OCI-LY7 (cell line): ENCODE results near the gene COMMD1. TPM values are rescaled to one million over a fixed set of nuclear protein-coding genes. Genes with fewer than 3 reads are reported as not detected.
A peak's percentile ranks its signal among the peaks of the same experiment; 100 is the strongest.
"Not testable (repeated sequence)": the region's sequence is repeated elsewhere in the genome, so short reads cannot be mapped to it uniquely, and the experiment has no call there.

ENCODE experiments used
- BruUV-seq: library from RNA; stranded (reverse); fragments of 400-500 nt; replicated peaks from 2 replicates; lab custom pipeline; 2021; lab: Mats Ljungman, UMichigan
- CTCF ChIA-PET: fragments of 300-600 bp; sonication (Branson Sonifier 250); formaldehyde crosslinking; loops from one replicate; lab custom pipeline; 2022; ENCODE audit warnings: antibody characterized with exemption; ENCODE audit not compliant: unreplicated experiment; lab: Charles Lee
- POLR2A ChIA-PET: fragments of 300-600 bp; sonication (Branson Sonifier 250); formaldehyde crosslinking; loops from one replicate; lab custom pipeline; 2022; ENCODE audit warnings: antibody characterized with exemption; lab: Charles Lee
- DNase-seq: peaks from one replicate; pipeline ENCODE4 v3.0.0-alpha.2; 2015; ENCODE audit warnings: low spot score
- H2AFZ ChIP-seq: fragments of 200-600 bp; sonication (generic), shearing (Covaris generic); 2 replicates; pipeline ENCODE4 v1.6.1; 2014; ENCODE audit warnings: mild to moderate bottlenecking, antibody characterized with exemption, low read length, moderate library complexity
- H3K27ac ChIP-seq: fragments of 200-600 bp; sonication (generic); 2 replicates; pipeline ENCODE4 v1.5.1; 2014; ENCODE audit warnings: mixed run types, low read depth, mild to moderate bottlenecking, moderate library complexity, low read length, inconsistent platforms; ENCODE audit not compliant: poor library complexity, severe bottlenecking
- H3K36me3 ChIP-seq: fragments of 200-600 bp; sonication (generic); 2 replicates; pipeline ENCODE4 v1.6.1; 2014; ENCODE audit warnings: mild to moderate bottlenecking, antibody characterized with exemption, low read length, moderate library complexity, mixed read lengths; ENCODE audit not compliant: insufficient read depth
- H3K4me1 ChIP-seq: fragments of 200-600 bp; sonication (generic); 2 replicates; pipeline ENCODE4 v1.5.1; 2014; ENCODE audit warnings: mild to moderate bottlenecking, low read length; ENCODE audit not compliant: insufficient read depth, poor library complexity, severe bottlenecking
- H3K4me2 ChIP-seq: fragments of 200-600 bp; sonication (generic); 2 replicates; pipeline ENCODE4 v1.6.1; 2014; ENCODE audit warnings: mild to moderate bottlenecking, low read length
- H3K4me3 ChIP-seq: fragments of 200-600 bp; sonication (generic); 2 replicates; pipeline ENCODE4 v1.5.1; 2014; ENCODE audit warnings: mild to moderate bottlenecking, low read depth, low read length; ENCODE audit not compliant: poor library complexity, severe bottlenecking
- H3K79me2 ChIP-seq: fragments of 200-600 bp; sonication (generic); 2 replicates; pipeline ENCODE4 v1.6.1; 2016; ENCODE audit warnings: low read depth, mild to moderate bottlenecking, low read length, moderate library complexity, mixed read lengths; ENCODE audit not compliant: insufficient read depth
- H3K9me2 ChIP-seq: fragments of 200-600 bp; sonication (generic); 2 replicates; pipeline ENCODE4 v1.6.1; 2016; ENCODE audit warnings: mild to moderate bottlenecking, low read length, mixed read lengths; ENCODE audit not compliant: insufficient read depth
- H3K9me3 ChIP-seq: fragments of 200-600 bp; sonication (generic); 2 replicates; pipeline ENCODE4 v1.6.1; 2014; ENCODE audit warnings: mild to moderate bottlenecking, mixed run types, low read length, mixed read lengths
- H4K20me1 ChIP-seq: fragments of 200-600 bp; sonication (generic); 2 replicates; pipeline ENCODE4 v1.6.1; 2014; ENCODE audit warnings: mild to moderate bottlenecking, antibody characterized with exemption, low read length, moderate library complexity, mixed read lengths; ENCODE audit not compliant: insufficient read depth
- EZH2phosphoT487 ChIP-seq: fragments of 200-600 bp; sonication (generic); IDR thresholded peaks from 2 replicates; pipeline ENCODE4 v1.6.1; 2018; ENCODE audit warnings: low read depth, borderline replicate concordance, mild to moderate bottlenecking, mixed run types, antibody characterized with exemption, low read length, moderate library complexity, mixed read lengths
- intact Hi-C: fragments of 100-400 bp; cut with micrococcal nuclease; formaldehyde crosslinking; loops from one replicate; pipeline ENCODE4 v1.10.0; 2022; ENCODE audit not compliant: unreplicated experiment
- total RNA-seq, 2 experiments: library from RNA; depleted of rRNA in 1 of 2; stranded (reverse); fragments of >200 nt in 1 of 2; shearing (Covaris generic) in 1 of 2; gene quantifications; 2 replicates each; pipeline ENCODE4 v1.2.3, GENCODE V29; 2014 to 2022
- TF ChIP-seq, protein P1 (sequence below): fragments of 200-600 bp; sonication (generic); conservative IDR thresholded peaks from 2 replicates; pipeline ENCODE4 v1.5.1; 2014; ENCODE audit warnings: mild to moderate bottlenecking, antibody characterized with exemption, low read length, moderate library complexity, mixed read lengths

The COMMD1 gene
- total RNA-seq, 2 experiments from 2014 or later, result 22.0 to 22.1 TPM

DNA sequence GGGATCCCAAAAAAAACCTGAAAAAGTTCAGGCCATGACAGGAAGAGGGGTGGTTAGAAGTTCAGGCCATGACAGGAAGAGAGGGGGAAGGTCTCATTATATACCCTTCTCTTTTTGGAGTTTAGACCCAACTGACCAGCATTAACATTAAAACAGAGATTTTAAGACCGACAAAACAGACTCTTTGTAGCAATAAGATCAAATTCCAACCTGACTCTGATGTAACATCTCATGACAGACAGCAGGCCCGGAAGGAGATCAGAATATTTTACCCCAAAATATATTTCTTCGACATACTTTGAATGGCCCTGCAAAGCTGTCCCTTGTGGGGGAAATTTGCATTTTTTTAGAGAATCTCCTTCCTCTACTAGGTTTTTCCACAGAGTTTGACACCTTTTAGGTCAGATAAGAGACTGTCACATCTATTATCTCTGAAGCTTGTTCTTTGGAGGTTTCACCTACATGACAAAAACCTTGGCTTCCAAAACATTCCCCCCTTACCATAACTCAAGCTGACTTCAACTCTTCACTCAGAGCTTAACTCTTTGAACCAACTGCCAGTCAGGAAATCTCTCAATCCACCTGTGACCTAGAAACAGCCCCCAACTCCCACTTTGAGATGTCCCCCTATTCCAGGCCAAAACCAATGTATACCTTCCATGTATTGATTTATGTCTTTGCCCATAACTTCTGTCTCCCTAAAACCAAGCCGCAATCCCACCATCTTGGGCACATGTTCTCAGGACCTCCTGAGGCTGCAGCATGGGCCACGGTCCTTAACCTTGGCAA, 239.4 kb downstream of the COMMD1 start:
- POLR2A ChIA-PET, result interaction anchor here (0.9 to 1.7 kb wide), 4 partner anchors 10 to 150 kb away, joined by 3 to 5 read pairs (median 4); no protein-coding TSS in a partner anchor
- no peaks in the 10 kb centered on the region for H3K9me2 ChIP-seq
- H3K27ac ChIP-seq, result peak overlapping the region; percentile 65
- peaks cover 95% of the 10 kb centered on the region for H3K4me1 ChIP-seq
- TF ChIP-seq, protein P1, sequence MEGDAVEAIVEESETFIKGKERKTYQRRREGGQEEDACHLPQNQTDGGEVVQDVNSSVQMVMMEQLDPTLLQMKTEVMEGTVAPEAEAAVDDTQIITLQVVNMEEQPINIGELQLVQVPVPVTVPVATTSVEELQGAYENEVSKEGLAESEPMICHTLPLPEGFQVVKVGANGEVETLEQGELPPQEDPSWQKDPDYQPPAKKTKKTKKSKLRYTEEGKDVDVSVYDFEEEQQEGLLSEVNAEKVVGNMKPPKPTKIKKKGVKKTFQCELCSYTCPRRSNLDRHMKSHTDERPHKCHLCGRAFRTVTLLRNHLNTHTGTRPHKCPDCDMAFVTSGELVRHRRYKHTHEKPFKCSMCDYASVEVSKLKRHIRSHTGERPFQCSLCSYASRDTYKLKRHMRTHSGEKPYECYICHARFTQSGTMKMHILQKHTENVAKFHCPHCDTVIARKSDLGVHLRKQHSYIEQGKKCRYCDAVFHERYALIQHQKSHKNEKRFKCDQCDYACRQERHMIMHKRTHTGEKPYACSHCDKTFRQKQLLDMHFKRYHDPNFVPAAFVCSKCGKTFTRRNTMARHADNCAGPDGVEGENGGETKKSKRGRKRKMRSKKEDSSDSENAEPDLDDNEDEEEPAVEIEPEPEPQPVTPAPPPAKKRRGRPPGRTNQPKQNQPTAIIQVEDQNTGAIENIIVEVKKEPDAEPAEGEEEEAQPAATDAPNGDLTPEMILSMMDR, result no peak
- TF ChIP-seq EZH2phosphoT487, result no peak
- CTCF ChIA-PET, result no interaction called here
- peak; percentile 51 for DNase-seq
- no TSS peak for BruUV-seq
- intact Hi-C loops, result loop anchor here (5.0 kb wide), 1 partner anchor 108 kb away; no protein-coding TSS in a partner anchor
- no peaks in the 10 kb centered on the region for H3K36me3 ChIP-seq
- no peaks in the 10 kb centered on the region for H3K79me2 ChIP-seq
- H3K4me2 ChIP-seq, result peak overlapping the region; percentile 46
- no peaks in the 10 kb centered on the region for H3K9me3 ChIP-seq
- H3K4me3 ChIP-seq, result peak overlapping the region; percentile 13
- H2AFZ ChIP-seq, result peak overlapping the region; percentile 33; the same call in 1 of the 2 replicates
- no peaks in the 10 kb centered on the region for H4K20me1 ChIP-seq

GRCh38 chr2:62145478-62146100, 240.1 kb downstream of the COMMD1 start:
- H3K9me2 ChIP-seq, result no peaks in the 10 kb centered on the region
- no peaks in the 10 kb centered on the region for H4K20me1 ChIP-seq
- peak overlapping the region; percentile 13 for H3K4me3 ChIP-seq
- intact Hi-C loops, result no loop called here
- peak overlapping the region; percentile 65 for H3K27ac ChIP-seq
- no peaks in the 10 kb centered on the region for H3K79me2 ChIP-seq
- ChIA-PET CTCF (no interaction called here), POLR2A (interaction anchor here (0.9 to 1.3 kb wide), 3 partner anchors 9 to 151 kb away, joined by 3 to 5 read pairs (median 4); no protein-coding TSS in a partner anchor)
- H3K9me3 ChIP-seq, result no peaks in the 10 kb centered on the region
- TF ChIP-seq, protein P1, result no peak
- TF ChIP-seq EZH2phosphoT487, result no peak
- peak overlapping the region; percentile 33; the same call in 1 of the 2 replicates for H2AFZ ChIP-seq
- peaks cover 89% of the 10 kb centered on the region for H3K4me1 ChIP-seq
- BruUV-seq, result no TSS peak
- peak; percentile 55 for DNase-seq
- H3K36me3 ChIP-seq, result no peaks in the 10 kb centered on the region
- H3K4me2 ChIP-seq, result peak overlapping the region; percentile 46

GRCh38 chr2:62146790-62147189, 241.3 kb downstream of the COMMD1 start:
- CTCF ChIA-PET, result not testable (repeated sequence)

More at GRCh38 chr2:62146790-62147189, 241.3 kb downstream of the COMMD1 start:
- H2AFZ ChIP-seq, H3K27ac ChIP-seq, H3K36me3 ChIP-seq, H3K9me3 ChIP-seq, H3K9me2 ChIP-seq, H3K79me2 ChIP-seq, intact Hi-C loops, H3K4me3 ChIP-seq, BruUV-seq, H4K20me1 ChIP-seq: not testable (repeated sequence)
- Histone ChIP-seq H3K4me1 (peaks cover 77% of the 10 kb centered on the region), H3K4me2 (peak overlapping the region; percentile 46)
- POLR2A ChIA-PET, result interaction anchor here (1.0 to 2.0 kb wide), 3 partner anchors 16 to 29 kb away, joined by 4 to 8 read pairs (median 5); no protein-coding TSS in a partner anchor
- DNase-seq, result peak; percentile 52
